Fibroblast of pulmonary artery (primary cell): Measurements from ENCODE around the gene ANKRA2.
A peak's percentile ranks its signal among the peaks of the same experiment; 100 is the strongest.

ENCODE experiments used
- DNase-seq: peaks from one replicate; pipeline ENCODE4 v3.0.0-alpha.2; 2010; ENCODE audit warnings: low read depth
- H3K4me3 ChIP-seq: replicated peaks from 2 replicates; pipeline ENCODE4 v1.5.1; 2011; ENCODE audit warnings: low read depth, mild to moderate bottlenecking, control low read depth, low read length, moderate library complexity
- CTCF ChIP-seq: IDR thresholded peaks from 2 replicates; pipeline ENCODE4 v1.5.1; 2011; ENCODE audit warnings: mild to moderate bottlenecking, control low read depth, low read length, inconsistent platforms; ENCODE audit errors: missing control alignments

Gene ANKRA2, protein sequence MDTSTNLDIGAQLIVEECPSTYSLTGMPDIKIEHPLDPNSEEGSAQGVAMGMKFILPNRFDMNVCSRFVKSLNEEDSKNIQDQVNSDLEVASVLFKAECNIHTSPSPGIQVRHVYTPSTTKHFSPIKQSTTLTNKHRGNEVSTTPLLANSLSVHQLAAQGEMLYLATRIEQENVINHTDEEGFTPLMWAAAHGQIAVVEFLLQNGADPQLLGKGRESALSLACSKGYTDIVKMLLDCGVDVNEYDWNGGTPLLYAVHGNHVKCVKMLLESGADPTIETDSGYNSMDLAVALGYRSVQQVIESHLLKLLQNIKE

DNA sequence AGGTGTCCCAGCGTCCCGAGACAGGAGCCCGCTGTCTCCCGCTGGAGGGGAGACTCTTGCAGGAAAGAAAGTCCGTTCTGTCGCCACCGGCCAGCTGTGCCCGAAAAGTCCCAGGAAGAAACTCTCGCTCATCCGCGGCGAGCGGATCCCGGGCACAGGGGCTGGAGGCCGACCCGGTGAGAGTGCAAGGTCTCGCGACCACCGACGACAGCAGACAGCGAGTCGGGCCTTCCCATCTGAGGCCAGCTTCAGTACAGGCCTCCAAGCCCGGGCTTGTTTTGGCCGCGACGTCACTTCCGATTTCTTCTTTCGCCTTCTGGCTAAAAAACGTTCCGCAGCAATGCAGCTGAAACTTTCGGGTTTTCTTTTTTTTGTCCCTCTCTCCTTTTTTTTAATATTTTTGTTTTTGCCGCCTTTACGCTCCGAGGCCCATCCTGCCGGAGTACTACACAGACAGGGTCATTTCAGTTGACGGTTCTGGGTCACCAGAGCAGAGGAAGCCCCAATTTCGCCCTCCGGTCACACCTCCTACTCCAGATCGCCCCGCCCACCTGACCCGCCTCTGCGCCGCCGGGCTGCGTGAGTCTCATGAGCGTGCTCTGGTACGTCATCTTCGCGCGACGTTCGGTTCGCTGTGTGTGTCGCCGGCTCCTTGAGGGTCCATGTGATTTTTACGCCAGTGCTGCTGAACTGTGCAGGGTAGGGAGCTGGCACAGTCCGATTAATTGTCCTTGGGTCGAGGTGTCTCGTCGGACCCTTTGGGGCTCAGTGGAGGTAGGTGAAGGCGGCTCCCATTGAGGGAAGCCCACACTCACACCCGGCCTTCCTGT lies at the start of gene ANKRA2, which contains the start of gene UTP15:
Gene ANKRA2 (minus strand): TSS at position 501 of the 830 bp plus-strand sequence. CDS start 2,758 bp downstream, outside the sequence.
Gene UTP15 (plus strand): TSS at position 605 of the 830 bp plus-strand sequence. CDS start 1,602 bp downstream, outside the sequence.
- no peak for TF ChIP-seq CTCF
- peak; percentile 99 for DNase-seq
- peak within 1 kb of the TSS; percentile 93 for H3K4me3 ChIP-seq

DNA sequence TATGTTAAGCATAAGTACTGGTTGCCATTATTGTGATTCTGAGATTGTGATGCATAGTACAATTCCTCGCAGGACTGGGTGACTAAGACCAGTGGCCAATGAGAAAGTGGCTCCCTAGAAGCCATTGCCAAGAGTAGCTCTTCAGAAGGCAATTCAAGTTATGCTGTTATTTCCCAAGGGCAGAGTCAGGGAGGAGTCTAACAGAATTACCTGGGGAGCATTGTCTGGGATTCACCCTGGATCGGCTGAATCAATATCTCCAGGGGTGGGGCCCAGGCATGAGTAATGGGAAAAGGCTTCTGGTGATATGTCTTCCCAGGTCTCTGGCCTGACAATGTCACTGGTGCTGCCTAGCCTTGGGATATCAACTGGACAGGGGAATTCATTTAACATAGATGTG lies 49.6 kb upstream of the ANKRA2 start:
- H3K4me3 ChIP-seq: no peak overlapping the region
- no peak for DNase-seq
- TF ChIP-seq CTCF: no peak

DNA sequence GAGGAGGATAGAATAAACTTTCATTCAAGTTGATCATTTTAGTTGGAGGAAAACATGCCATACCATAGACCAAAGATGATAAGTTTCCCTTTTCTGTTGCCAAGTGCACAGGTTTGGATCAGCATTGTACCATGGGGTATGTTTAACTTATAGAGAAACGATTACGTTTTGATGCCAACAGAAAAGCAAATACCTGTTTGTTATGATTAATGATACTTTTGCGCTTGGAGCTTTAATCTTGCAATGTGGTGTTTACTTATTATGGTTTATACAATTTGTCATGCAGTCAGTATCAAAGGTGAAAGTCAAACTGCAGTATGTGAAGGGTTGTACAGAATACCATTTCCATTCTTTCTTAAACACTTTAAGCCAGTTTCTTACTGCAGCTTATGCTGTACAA lies 47.4 kb upstream of the ANKRA2 start:
- TF ChIP-seq CTCF: no peak
- DNase-seq: no peak

DNA sequence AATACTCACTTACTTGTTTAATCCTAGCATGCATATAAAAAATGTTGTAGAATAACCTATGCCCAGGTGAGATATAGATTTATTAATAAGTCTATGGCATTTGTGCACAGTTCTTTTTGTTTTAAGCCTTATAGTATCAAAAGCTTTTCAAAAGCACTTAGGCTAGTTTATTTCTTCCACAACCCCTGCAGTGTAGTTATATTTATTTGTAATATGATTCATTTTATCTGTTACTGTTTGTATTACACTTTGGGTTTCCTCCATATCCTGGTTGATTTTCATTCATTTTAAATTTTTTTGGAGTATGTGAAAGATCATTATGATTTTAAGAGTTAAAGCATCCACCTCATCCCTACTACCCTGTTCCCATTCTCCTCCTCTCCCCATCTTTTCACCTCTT lies 41.8 kb upstream of the ANKRA2 start:
- no peak for DNase-seq
- TF ChIP-seq CTCF: no peak
- H3K4me3 ChIP-seq: no peak overlapping the region

More for the DNA sequence above, 47.4 kb upstream of the ANKRA2 start:
- no peak overlapping the region for H3K4me3 ChIP-seq

GRCh38 chr5:73606206-73606753 lies 40.8 kb upstream of the ANKRA2 start:
- no peak for TF ChIP-seq CTCF
- no peak for DNase-seq

DNA sequence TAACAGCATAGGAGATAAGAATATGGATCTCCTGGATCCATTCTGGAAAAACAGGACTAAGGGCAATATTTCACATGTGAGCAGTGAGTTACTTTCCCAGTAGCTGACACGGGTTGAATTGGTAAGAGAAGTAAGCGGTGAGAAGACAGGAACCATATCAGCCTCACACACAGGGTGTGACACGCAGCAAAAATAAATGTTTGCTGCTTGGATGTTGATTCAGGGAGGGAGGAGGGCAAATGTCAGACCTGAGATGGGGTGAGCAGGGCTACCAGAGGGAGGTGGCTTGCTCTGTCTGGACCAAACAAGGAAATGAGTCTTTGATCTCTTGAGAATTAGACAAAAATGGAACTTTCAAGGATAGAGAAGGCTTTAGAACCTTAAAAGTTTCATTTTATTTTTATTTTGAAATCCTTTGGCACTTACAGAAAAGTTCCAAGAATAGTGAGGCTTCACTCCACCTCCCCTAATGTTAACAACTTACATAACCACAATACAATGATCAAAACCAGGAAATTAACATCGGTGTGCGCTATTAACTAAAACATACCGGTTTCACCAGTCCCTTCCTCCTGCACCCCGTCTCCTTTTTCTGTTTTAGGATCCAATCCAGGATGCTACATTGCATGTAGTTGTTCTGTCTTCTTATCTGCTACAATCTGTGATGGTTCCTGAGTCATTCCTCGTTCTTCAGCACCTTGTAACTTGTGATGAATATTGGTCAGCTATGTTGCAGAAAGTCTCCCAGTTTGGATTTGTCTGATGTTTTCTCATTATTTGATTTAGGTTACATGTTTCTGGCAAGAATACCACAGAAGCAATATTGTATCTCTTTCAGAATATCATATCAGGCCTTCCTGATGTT lies 40.0 kb upstream of the ANKRA2 start:
- DNase-seq: no peak
- TF ChIP-seq CTCF: no peak
- no peak overlapping the region for H3K4me3 ChIP-seq

More at GRCh38 chr5:73606206-73606753, 40.8 kb upstream of the ANKRA2 start:
- H3K4me3 ChIP-seq: no peak overlapping the region
